KMS-11 (cell line): ENCODE measurements around the gene DNAH17.

Source experiments
- H2AFZ ChIP-seq: fragments of 200-600 bp; sonication (generic); 2 replicates; pipeline ENCODE4 v1.6.1; 2016; ENCODE audit warnings: antibody characterized with exemption, mixed run types, low read depth
- H3K27ac ChIP-seq: fragments of 200-600 bp; sonication (generic); 2 replicates; pipeline ENCODE4 v1.6.1; 2016; ENCODE audit warnings: mild to moderate bottlenecking, mixed run types
- H3K27me3 ChIP-seq: fragments of 200-600 bp; sonication (generic); 2 replicates; pipeline ENCODE4 v1.6.1; 2017; ENCODE audit warnings: mild to moderate bottlenecking, low read depth, mixed run types, moderate library complexity; ENCODE audit not compliant: insufficient read depth
- H3K36me3 ChIP-seq: fragments of 200-600 bp; sonication (generic); 2 replicates; pipeline ENCODE4 v1.6.1; 2017; ENCODE audit warnings: mild to moderate bottlenecking, mixed run types; ENCODE audit not compliant: insufficient read depth
- H3K4me1 ChIP-seq: fragments of 200-600 bp; sonication (generic); 2 replicates; pipeline ENCODE4 v1.6.1; 2016; ENCODE audit warnings: mild to moderate bottlenecking, low read depth, mixed run types; ENCODE audit not compliant: poor library complexity, severe bottlenecking
- H3K4me2 ChIP-seq: fragments of 200-600 bp; sonication (generic); 2 replicates; pipeline ENCODE4 v1.7.0; 2016; ENCODE audit warnings: mild to moderate bottlenecking, mixed run types
- H3K4me3 ChIP-seq: fragments of 200-600 bp; sonication (generic); IDR thresholded peaks from 2 replicates; pipeline ENCODE4 v1.6.1; 2017; ENCODE audit warnings: low read depth, low read length, mixed read lengths; ENCODE audit not compliant: insufficient read depth
- H3K79me2 ChIP-seq: fragments of 200-600 bp; sonication (generic); 2 replicates; pipeline ENCODE4 v1.6.1; 2016; ENCODE audit warnings: low read depth, mixed run types; ENCODE audit not compliant: insufficient read depth
- H3K9ac ChIP-seq: fragments of 200-600 bp; sonication (generic); 2 replicates; pipeline ENCODE4 v1.6.1; 2016; ENCODE audit warnings: mild to moderate bottlenecking, mixed run types
- H4K20me1 ChIP-seq: fragments of 200-600 bp; sonication (generic); 2 replicates; pipeline ENCODE4 v1.6.1; 2016; ENCODE audit warnings: mild to moderate bottlenecking, mixed run types; ENCODE audit not compliant: insufficient read depth
- CTCF ChIP-seq: fragments of 200-600 bp; sonication (generic); conservative IDR thresholded peaks from 2 replicates; pipeline ENCODE4 v1.6.1; 2017; ENCODE audit warnings: low read depth, mild to moderate bottlenecking, antibody characterized with exemption, low read length, moderate library complexity, mixed read lengths

DNAH17 gene

GRCh38 chr17:78622491-78623265 lies 45.5 kb upstream of the DNAH17 start:
- no peak overlapping the region for H3K4me3 ChIP-seq
- no peaks in the 10 kb centered on the region for H3K36me3 ChIP-seq
- H3K4me2 ChIP-seq, result no peak overlapping the region
- H3K27ac ChIP-seq, result no peak overlapping the region
- H3K27me3 ChIP-seq, result peaks cover 93% of the 10 kb centered on the region; the same call in 1 of the 2 replicates
- no peaks in the 10 kb centered on the region for H3K79me2 ChIP-seq
- H2AFZ ChIP-seq, result no peak overlapping the region
- no peaks in the 10 kb centered on the region for H3K4me1 ChIP-seq
- no peaks in the 10 kb centered on the region for H4K20me1 ChIP-seq
- no peak for TF ChIP-seq CTCF
- H3K9ac ChIP-seq, result no peak overlapping the region

- no peaks in the 10 kb centered on the region for H4K20me1 ChIP-seq
- H3K79me2 ChIP-seq, result no peaks in the 10 kb centered on the region
- no peak overlapping the region for H3K9ac ChIP-seq
- H3K4me1 ChIP-seq, result no peaks in the 10 kb centered on the region
- H2AFZ ChIP-seq, result no peak overlapping the region
- H3K4me2 ChIP-seq, result no peak overlapping the region
- peaks cover 94% of the 10 kb centered on the region; the same call in 1 of the 2 replicates for H3K27me3 ChIP-seq
- no peak overlapping the region for H3K27ac ChIP-seq
- H3K36me3 ChIP-seq, result no peaks in the 10 kb centered on the region
- no peak overlapping the region for H3K4me3 ChIP-seq
- no peak for TF ChIP-seq CTCF
Measured at GRCh38 chr17:78621720-78622490, 44.7 kb upstream of the DNAH17 start.

- no peak overlapping the region for H3K9ac ChIP-seq
- H3K79me2 ChIP-seq, result no peaks in the 10 kb centered on the region
- no peak overlapping the region for H3K4me2 ChIP-seq
- no peak overlapping the region for H3K4me3 ChIP-seq
- H3K27me3 ChIP-seq, result peaks cover 84% of the 10 kb centered on the region; the same call in 1 of the 2 replicates
- no peaks in the 10 kb centered on the region for H3K4me1 ChIP-seq
- no peak for TF ChIP-seq CTCF
- no peak overlapping the region for H3K27ac ChIP-seq
- no peaks in the 10 kb centered on the region for H3K36me3 ChIP-seq
- H4K20me1 ChIP-seq, result no peaks in the 10 kb centered on the region
- H2AFZ ChIP-seq, result no peak overlapping the region
Measured at GRCh38 chr17:78620099-78620498, 42.9 kb upstream of the DNAH17 start.

- H3K4me2 ChIP-seq, result no peak overlapping the region
- no peak overlapping the region for H3K4me3 ChIP-seq
Measured at GRCh38 chr17:78619334-78619733, 42.1 kb upstream of the DNAH17 start.

More at GRCh38 chr17:78619334-78619733, 42.1 kb upstream of the DNAH17 start:
- Histone ChIP-seq H3K79me2 (no peaks in the 10 kb centered on the region), H3K27me3 (peaks cover 82% of the 10 kb centered on the region; the same call in 1 of the 2 replicates), H3K4me1 (no peaks in the 10 kb centered on the region), H2AFZ (no peak overlapping the region), H4K20me1 (no peaks in the 10 kb centered on the region), H3K27ac (no peak overlapping the region), H3K36me3 (no peaks in the 10 kb centered on the region), H3K9ac (no peak overlapping the region)
- TF ChIP-seq CTCF, result no peak
